Keratinocyte (primary cell): ENCODE results near the gene USH1C. TPM values are rescaled to one million over a fixed set of nuclear protein-coding genes. Genes with fewer than 3 reads are reported as not detected.

Source experiments
- DNase-seq: peaks from one replicate; pipeline ENCODE4 v3.0.0-alpha.2; 2011; ENCODE audit warnings: low read depth, missing footprints, low spot score
- FAIRE-seq: peaks from 2 replicates; lab custom pipeline; 2011; peaks lifted over from hg19 to GRCh38; lab: Jason Lieb, UNC
- H2AFZ ChIP-seq: 2 replicates; pipeline ENCODE4 v1.6.0; 2012; ENCODE audit warnings: low read length, control low read depth, inconsistent platforms; ENCODE audit not compliant: control insufficient read depth
- H3K27ac ChIP-seq: 2 replicates; pipeline ENCODE4 v1.5.1; 2011; ENCODE audit warnings: low read length; ENCODE audit not compliant: control insufficient read depth, insufficient read depth
- H3K27me3 ChIP-seq: 3 replicates; pipeline ENCODE4 v1.6.0; 2011; ENCODE audit warnings: low read length; ENCODE audit not compliant: control insufficient read depth, insufficient read depth; ENCODE audit errors: extremely low read depth
- H3K36me3 ChIP-seq, 2 experiments: 2 replicates in 1 of 2; 3 replicates in 1 of 2; pipeline ENCODE4 v1.5.1; 2011; ENCODE audit warnings: low read length in 2 of 2, mild to moderate bottlenecking in 1 of 2; ENCODE audit not compliant: control insufficient read depth in 2 of 2, insufficient read depth in 2 of 2; ENCODE audit errors: extremely low read depth in 1 of 2
- H3K4me1 ChIP-seq: 3 replicates; pipeline ENCODE4 v1.5.1; 2011; ENCODE audit warnings: low read length; ENCODE audit not compliant: control insufficient read depth, insufficient read depth; ENCODE audit errors: extremely low read depth
- H3K4me2 ChIP-seq: 3 replicates; pipeline ENCODE4 v1.6.0; 2011; ENCODE audit warnings: low read depth, low read length; ENCODE audit not compliant: control insufficient read depth, insufficient read depth; ENCODE audit errors: extremely low read depth
- H3K4me3 ChIP-seq, 3 experiments: fragments of 200-600 bp in 1 of 3; sonication (generic) in 1 of 3; 2 replicates in 2 of 3; 3 replicates in 1 of 3; pipeline ENCODE4 v1.5.1; 2011 to 2016; ENCODE audit warnings: low read length in 3 of 3, mild to moderate bottlenecking in 3 of 3, control low read depth in 2 of 3, inconsistent platforms in 1 of 3, low read depth in 1 of 3, mixed read lengths in 1 of 3, mixed run types in 1 of 3, moderate library complexity in 1 of 3; ENCODE audit not compliant: control insufficient read depth in 2 of 3, insufficient read depth in 2 of 3; ENCODE audit errors: extremely low read depth in 1 of 3
- H3K79me2 ChIP-seq: 2 replicates; pipeline ENCODE4 v1.6.0; 2012; ENCODE audit warnings: low read length; ENCODE audit not compliant: control insufficient read depth, insufficient read depth
- H3K9ac ChIP-seq: 3 replicates; pipeline ENCODE4 v1.6.0; 2011; ENCODE audit warnings: low read length; ENCODE audit not compliant: control insufficient read depth, insufficient read depth; ENCODE audit errors: extremely low read depth
- H3K9me1 ChIP-seq: 3 replicates; pipeline ENCODE4 v1.6.0; 2011; ENCODE audit warnings: low read length; ENCODE audit not compliant: control insufficient read depth, insufficient read depth; ENCODE audit errors: extremely low read depth
- H3K9me3 ChIP-seq: 2 replicates; pipeline ENCODE4 v1.5.1; 2012; ENCODE audit warnings: low read depth, low read length; ENCODE audit not compliant: control insufficient read depth
- H4K20me1 ChIP-seq: 3 replicates; pipeline ENCODE4 v1.6.0; 2011; ENCODE audit warnings: low read length; ENCODE audit not compliant: control insufficient read depth, insufficient read depth; ENCODE audit errors: extremely low read depth
- EZH2 ChIP-seq: IDR thresholded peaks from one replicate; pipeline ENCODE4 v1.6.1; 2012; ENCODE audit warnings: inconsistent platforms, mild to moderate bottlenecking, low read length, moderate library complexity
- dilution Hi-C: fragments of 300-500 bp; cut with MboI; formaldehyde crosslinking; loops from one replicate; pipeline ENCODE4 v1.7.0; 2020; ENCODE audit warnings: low sequenced_read_pairs; ENCODE audit not compliant: extremely low pct_ligation_motif_present
- polyA plus RNA-seq, 5 experiments: library from polyadenylated mRNA; depleted of rRNA in 3 of 5; stranded (reverse) in 3 of 5; stranded (forward) in 1 of 5; unstranded in 1 of 5; fragments of >200 nt; gene quantifications; 1 replicate in 1 of 5; 2 replicates in 3 of 5; 3 replicates in 1 of 5; pipeline versions ENCODE4 v1.2.1 to v1.2.3, GENCODE V29; 2011 to 2012; ENCODE audit warnings: missing spikeins in 2 of 5, low read depth in 1 of 5, low replicate concordance in 1 of 5
- TF ChIP-seq, protein P1 (sequence below), 3 experiments: IDR thresholded peaks in 1 of 3; conservative IDR thresholded peaks in 1 of 3; optimal IDR thresholded peaks in 1 of 3; 2 replicates in 2 of 3; 3 replicates in 1 of 3; pipeline versions ENCODE3 to v1.5.1; 2011; ENCODE audit warnings: low read length in 3 of 3, mild to moderate bottlenecking in 3 of 3, moderate library complexity in 2 of 3, control low read depth in 1 of 3, inconsistent platforms in 1 of 3; ENCODE audit not compliant: insufficient read depth in 2 of 3; ENCODE audit errors: extremely low read depth in 1 of 3

Gene USH1C
- polyA plus RNA-seq, 1 donor (not counting 4 experiments of a cell fraction or from before 2014, with no cell fraction given) = not detected

DNA sequence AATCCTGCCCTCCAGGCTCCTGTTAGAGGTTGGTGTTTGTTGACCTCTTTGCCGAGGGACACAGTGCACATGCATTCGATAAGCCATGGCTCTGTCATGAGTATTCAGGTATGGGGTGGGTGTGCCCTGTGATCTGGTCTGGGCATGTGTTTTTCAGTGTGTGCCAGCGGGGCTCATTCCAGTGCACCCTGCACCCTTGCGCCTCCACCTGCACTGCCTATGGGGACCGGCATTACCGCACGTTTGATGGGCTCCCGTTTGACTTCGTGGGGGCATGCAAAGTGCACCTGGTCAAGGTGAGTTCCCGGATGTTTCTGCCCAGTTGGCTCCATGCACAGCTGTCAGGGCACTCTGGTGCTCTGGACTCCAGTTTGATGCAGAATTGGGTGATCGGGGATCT, 47.1 kb upstream of the USH1C start:
- Histone ChIP-seq H3K27ac (no peak overlapping the region), H3K9me3 (no peaks in the 10 kb centered on the region), H3K36me3 (no peaks in the 10 kb centered on the region), H3K27me3 (peaks cover 32% of the 10 kb centered on the region), H3K79me2 (no peaks in the 10 kb centered on the region), H3K4me2 (no peak overlapping the region), H2AFZ (no peak overlapping the region), H3K4me3 (no peak overlapping the region), H4K20me1 (no peaks in the 10 kb centered on the region), H3K9ac (no peak overlapping the region), H3K9me1 (no peaks in the 10 kb centered on the region), H3K4me1 (no peaks in the 10 kb centered on the region)
- FAIRE-seq (no peak), DNase-seq (no peak)
- dilution Hi-C loops = no loop called here
- TF ChIP-seq EZH2 = no peak

DNA sequence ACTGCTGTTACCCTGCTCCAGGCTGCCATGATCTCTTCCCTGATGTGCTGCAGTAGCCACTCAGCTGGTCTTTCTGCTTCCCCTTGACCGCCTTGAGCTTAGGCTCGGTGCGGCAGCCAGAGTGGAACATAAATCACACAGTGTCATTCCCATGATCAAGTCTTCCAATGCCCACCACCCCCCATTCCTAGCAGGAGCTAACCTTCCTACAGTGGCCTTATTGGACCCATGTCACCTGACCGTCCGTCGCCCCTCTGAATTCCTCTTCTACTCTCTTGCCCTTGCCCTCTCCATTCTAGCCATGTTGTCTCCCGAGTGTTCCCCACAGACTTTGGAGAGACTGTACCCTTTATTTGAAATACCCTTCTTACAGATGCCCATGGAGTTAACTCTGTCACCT, 46.2 kb upstream of the USH1C start:
- H3K4me1 ChIP-seq = no peaks in the 10 kb centered on the region
- TF ChIP-seq, protein P1, sequence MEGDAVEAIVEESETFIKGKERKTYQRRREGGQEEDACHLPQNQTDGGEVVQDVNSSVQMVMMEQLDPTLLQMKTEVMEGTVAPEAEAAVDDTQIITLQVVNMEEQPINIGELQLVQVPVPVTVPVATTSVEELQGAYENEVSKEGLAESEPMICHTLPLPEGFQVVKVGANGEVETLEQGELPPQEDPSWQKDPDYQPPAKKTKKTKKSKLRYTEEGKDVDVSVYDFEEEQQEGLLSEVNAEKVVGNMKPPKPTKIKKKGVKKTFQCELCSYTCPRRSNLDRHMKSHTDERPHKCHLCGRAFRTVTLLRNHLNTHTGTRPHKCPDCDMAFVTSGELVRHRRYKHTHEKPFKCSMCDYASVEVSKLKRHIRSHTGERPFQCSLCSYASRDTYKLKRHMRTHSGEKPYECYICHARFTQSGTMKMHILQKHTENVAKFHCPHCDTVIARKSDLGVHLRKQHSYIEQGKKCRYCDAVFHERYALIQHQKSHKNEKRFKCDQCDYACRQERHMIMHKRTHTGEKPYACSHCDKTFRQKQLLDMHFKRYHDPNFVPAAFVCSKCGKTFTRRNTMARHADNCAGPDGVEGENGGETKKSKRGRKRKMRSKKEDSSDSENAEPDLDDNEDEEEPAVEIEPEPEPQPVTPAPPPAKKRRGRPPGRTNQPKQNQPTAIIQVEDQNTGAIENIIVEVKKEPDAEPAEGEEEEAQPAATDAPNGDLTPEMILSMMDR (optimal IDR thresholded peaks at IDR 0.05 in 1 of 3, IDR thresholded peaks at IDR 0.05 in 1 of 3, conservative IDR thresholded peaks at IDR 0.05 in 1 of 3; ENCODE audit: extremely low read depth in 1 of 3, insufficient read depth in 2 of 3, low read length in 3 of 3) = no peak
- TF ChIP-seq EZH2 = no peak
- H3K4me2 ChIP-seq = no peak overlapping the region
- no peaks in the 10 kb centered on the region for H3K79me2 ChIP-seq
- FAIRE-seq = no peak
- no peaks in the 10 kb centered on the region for H4K20me1 ChIP-seq
- H3K4me3 ChIP-seq = no peak overlapping the region
- no peaks in the 10 kb centered on the region for H3K9me3 ChIP-seq
- H3K9me1 ChIP-seq = no peaks in the 10 kb centered on the region
- no peak overlapping the region for H3K27ac ChIP-seq
- no peak overlapping the region for H3K9ac ChIP-seq
- no peak for DNase-seq
- peaks cover 32% of the 10 kb centered on the region for H3K27me3 ChIP-seq
- dilution Hi-C loops = no loop called here
- no peak overlapping the region for H2AFZ ChIP-seq
- H3K36me3 ChIP-seq = no peaks in the 10 kb centered on the region

DNA sequence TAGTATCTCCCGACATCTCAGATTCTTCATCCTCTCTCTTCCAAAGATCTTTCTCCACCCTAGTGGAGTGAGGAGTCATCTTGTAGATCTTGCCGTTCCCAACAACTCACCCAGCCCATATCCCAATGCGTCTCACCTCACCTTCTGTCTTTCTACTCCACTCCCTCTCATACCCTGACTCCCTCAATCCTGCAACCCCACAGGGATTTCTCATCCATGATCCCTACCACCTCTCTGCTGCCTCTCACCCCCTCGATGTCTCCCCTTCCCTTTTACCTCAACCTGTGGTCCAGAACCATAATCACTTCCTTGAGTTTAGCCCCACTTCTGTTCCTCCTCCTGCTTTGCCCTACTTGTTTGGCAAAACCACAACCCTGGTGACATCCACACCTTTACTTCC, 44.5 kb upstream of the USH1C start:
- Histone ChIP-seq H3K4me1 (no peaks in the 10 kb centered on the region), H2AFZ (no peak overlapping the region), H3K9me1 (no peaks in the 10 kb centered on the region), H3K9ac (no peak overlapping the region), H3K4me2 (no peak overlapping the region), H3K27ac (no peak overlapping the region), H3K79me2 (no peaks in the 10 kb centered on the region), H4K20me1 (no peaks in the 10 kb centered on the region), H3K4me3 (no peak overlapping the region), H3K36me3 (no peaks in the 10 kb centered on the region), H3K27me3 (peaks cover 32% of the 10 kb centered on the region), H3K9me3 (no peaks in the 10 kb centered on the region)
- TF ChIP-seq, protein P1 (optimal IDR thresholded peaks at IDR 0.05 in 1 of 3, IDR thresholded peaks at IDR 0.05 in 1 of 3, conservative IDR thresholded peaks at IDR 0.05 in 1 of 3; ENCODE audit: extremely low read depth in 1 of 3, insufficient read depth in 2 of 3, low read length in 3 of 3) = no peak
- no peak for TF ChIP-seq EZH2
- no peak for DNase-seq
- dilution Hi-C loops = no loop called here
- no peak for FAIRE-seq
